ENCODE results near the gene PCDHGC5.

GRCh38 chr5:141516672-141517025, 27.8 kb downstream of the PCDHGC5 start:
- no peak for TF ChIP-seq CTCF (IDR thresholded peaks at IDR 0.05 in 2 of 3, conservative IDR thresholded peaks at IDR 0.05 in 1 of 3; ENCODE audit: insufficient read depth in 2 of 3, low read depth in 1 of 3, low read length in 3 of 3)
- no peak for TF ChIP-seq KAT2B (IDR thresholded peaks at IDR 0.05; ENCODE audit: low read depth, low read length)
- TF ChIP-seq RCOR1 (IDR thresholded peaks at IDR 0.05; ENCODE audit: borderline replicate concordance in 1 of 2, low read depth in 2 of 2, low read length in 2 of 2), result no peak
- no peak for TF ChIP-seq JUND (IDR thresholded peaks at IDR 0.05; ENCODE audit: borderline replicate concordance, low read depth, low read length)
- TF ChIP-seq JUND (tag; IDR thresholded peaks at IDR 0.05; ENCODE audit: borderline replicate concordance, low read depth, low read length), result no peak
- no peak for TF ChIP-seq PATZ1 (CRISPR knock-in tag; IDR thresholded peaks at IDR 0.05; ENCODE audit: borderline replicate concordance)
- no peak for TF ChIP-seq REST (IDR thresholded peaks at IDR 0.05; ENCODE audit: borderline replicate concordance)
- TF ChIP-seq REST (CRISPR knock-in tag; IDR thresholded peaks at IDR 0.05; ENCODE audit: low read depth), result no peak
- no peak for TF ChIP-seq CHD2 (IDR thresholded peaks at IDR 0.05; ENCODE audit: low read depth, low read length)
- no peak for TF ChIP-seq ZHX1 (conservative IDR thresholded peaks at IDR 0.05; ENCODE audit: low read length)
- no peak for TF ChIP-seq TFE3 (CRISPR knock-in tag; IDR thresholded peaks at IDR 0.05)
- TF ChIP-seq ZFP36 (IDR thresholded peaks at IDR 0.05; ENCODE audit: low read depth, low read length, partially characterized antibody), result no peak
- no peak for TF ChIP-seq BMI1 (IDR thresholded peaks at IDR 0.05; ENCODE audit: low read length)

All from K562 (cell line).